WTC11 (cell line): ENCODE data around the gene ATP7A. TPM values are rescaled to one million over a fixed set of nuclear protein-coding genes. Genes with fewer than 3 reads are reported as not detected.

Experiments
- ATAC-seq: fragments of 200-7000 bp; cut with Tn5 transposase; 2 replicates; pipeline ENCODE4 v1.10.0; 2021; ENCODE audit warnings: mild to moderate bottlenecking, moderate library complexity
- CTCF ChIA-PET: fragments of 300-600 bp; sonication (Branson Sonifier 250); formaldehyde crosslinking; loops from one replicate; lab custom pipeline; 2021; ENCODE audit warnings: antibody characterized with exemption; lab: Charles Lee
- POLR2A ChIA-PET: fragments of 350-600 bp; sonication (Branson Sonifier 250); formaldehyde crosslinking; loops from one replicate; lab custom pipeline; 2021; ENCODE audit warnings: antibody characterized with exemption; lab: Charles Lee
- DNase-seq: peaks from one replicate; pipeline ENCODE4 v3.0.0; 2021; ENCODE audit warnings: low spot score
- H3K27ac Mint-ChIP-seq: 2 replicates; pipeline ENCODE4 v1.8.0; 2021; ENCODE audit warnings: mixed read lengths
- H3K27me3 Mint-ChIP-seq: 2 replicates; pipeline ENCODE4 v1.8.0; 2021; ENCODE audit warnings: low read depth, mild to moderate bottlenecking, moderate library complexity, mixed read lengths
- H3K36me3 Mint-ChIP-seq: 2 replicates; pipeline ENCODE4 v1.8.0; 2021; ENCODE audit warnings: mixed read lengths
- H3K4me1 Mint-ChIP-seq: 2 replicates; pipeline ENCODE4 v1.8.0; 2022; ENCODE audit warnings: mixed read lengths
- H3K4me3 Mint-ChIP-seq: 2 replicates; pipeline ENCODE4 v1.8.0; 2021; ENCODE audit warnings: mild to moderate bottlenecking, moderate library complexity, mixed read lengths
- H3K9me3 Mint-ChIP-seq: 2 replicates; pipeline ENCODE4 v1.8.0; 2021; ENCODE audit warnings: mixed read lengths
- ATF3 ChIP-seq: sonication (generic); formaldehyde crosslinking; conservative IDR thresholded peaks from 2 replicates; pipeline ENCODE4 v1.8.1; 2022; ENCODE audit warnings: mild to moderate bottlenecking, missing genetic modification reagents
- CREM ChIP-seq: sonication (generic); formaldehyde crosslinking; IDR thresholded peaks from 2 replicates; pipeline ENCODE4 v1.8.1; 2022; ENCODE audit warnings: mild to moderate bottlenecking, missing genetic modification reagents, moderate library complexity
- E2F1 ChIP-seq: sonication (generic); formaldehyde crosslinking; IDR thresholded peaks from 2 replicates; pipeline ENCODE4 v1.8.0; 2022; ENCODE audit warnings: mild to moderate bottlenecking, missing genetic modification reagents
- ERG ChIP-seq: fragments of 250-450 bp; sonication (Bioruptor Pico); IDR thresholded peaks from 2 replicates; pipeline ENCODE4 v1.8.0; 2021; ENCODE audit warnings: mild to moderate bottlenecking
- GABPB1 ChIP-seq: sonication (generic); formaldehyde crosslinking; IDR thresholded peaks from 2 replicates; pipeline ENCODE4 v1.8.1; 2023; ENCODE audit warnings: mild to moderate bottlenecking, missing genetic modification reagents
- GTF2I ChIP-seq: fragments of 250-450 bp; sonication (Bioruptor Pico); conservative IDR thresholded peaks from 2 replicates; pipeline ENCODE4 v1.4.0; 2021; ENCODE audit warnings: mild to moderate bottlenecking
- JAZF1 ChIP-seq: fragments of 250-450 bp; sonication (Bioruptor Pico); IDR thresholded peaks from 2 replicates; pipeline ENCODE4 v1.9.0; 2021; ENCODE audit warnings: moderate library complexity, mild to moderate bottlenecking, inconsistent platforms
- NR3C1 ChIP-seq: sonication (generic); formaldehyde crosslinking; conservative IDR thresholded peaks from 2 replicates; pipeline ENCODE4 v1.8.1; 2023; ENCODE audit warnings: low read depth, mild to moderate bottlenecking, missing genetic modification reagents
- PREB ChIP-seq: sonication (generic); formaldehyde crosslinking; IDR thresholded peaks from 2 replicates; pipeline ENCODE4 v1.8.1; 2022; ENCODE audit warnings: mild to moderate bottlenecking, missing genetic modification reagents, moderate library complexity, borderline replicate concordance
- RORB ChIP-seq: fragments of 250-450 bp; sonication (Bioruptor Pico); IDR thresholded peaks from 2 replicates; pipeline ENCODE4 v1.9.0; 2021; ENCODE audit warnings: mild to moderate bottlenecking
- ZBTB21 ChIP-seq: sonication (generic); formaldehyde crosslinking; IDR thresholded peaks from 2 replicates; pipeline ENCODE4 v1.8.1; 2023; ENCODE audit warnings: mild to moderate bottlenecking, missing genetic modification reagents, borderline replicate concordance
- ZBTB43 ChIP-seq: sonication (generic); formaldehyde crosslinking; IDR thresholded peaks from 2 replicates; pipeline ENCODE4 v1.8.1; 2023; ENCODE audit warnings: mild to moderate bottlenecking, missing genetic modification reagents
- ZNF121 ChIP-seq: sonication (generic); formaldehyde crosslinking; IDR thresholded peaks from 2 replicates; pipeline ENCODE4 v1.8.0; 2023; ENCODE audit warnings: missing genetic modification reagents
- ZNF416 ChIP-seq: fragments of 250-450 bp; sonication (Bioruptor Pico); IDR thresholded peaks from 2 replicates; pipeline ENCODE4 v1.9.0; 2021; ENCODE audit warnings: mild to moderate bottlenecking, inconsistent platforms
- ZNF423 ChIP-seq: fragments of 250-450 bp; sonication (Bioruptor Pico); IDR thresholded peaks from 2 replicates; pipeline ENCODE4 v2.1.2; 2022; ENCODE audit warnings: mild to moderate bottlenecking, moderate library complexity
- total RNA-seq: library from RNA; stranded (reverse); gene quantifications from 3 replicates; pipeline ENCODE4 v1.2.3, GENCODE V29; 2021
- TF ChIP-seq, protein P1 (sequence below): sonication (generic); formaldehyde crosslinking; IDR thresholded peaks from 2 replicates; pipeline ENCODE4 v1.8.1; 2023; ENCODE audit warnings: mild to moderate bottlenecking, moderate library complexity, missing genetic modification reagents
- TF ChIP-seq, protein P2 (sequence below): fragments of 200-600 bp; IDR thresholded peaks from 2 replicates; pipeline ENCODE4 v1.8.0; 2022; ENCODE audit warnings: antibody characterized with exemption
- TF ChIP-seq, protein P3 (sequence below): sonication (generic); formaldehyde crosslinking; IDR thresholded peaks from 2 replicates; pipeline ENCODE4 v1.8.0; 2023; ENCODE audit warnings: missing genetic modification reagents, mild to moderate bottlenecking, borderline replicate concordance
- TF ChIP-seq, protein P4 (sequence below): fragments of 250-450 bp; sonication (Bioruptor Pico); IDR thresholded peaks from 2 replicates; pipeline ENCODE4 v2.1.2; 2022; ENCODE audit warnings: mild to moderate bottlenecking, moderate library complexity

ATP7A gene
- total RNA-seq, 1 experiment from 2014 or later: 2.8 TPM

- no peak for TF ChIP-seq ERG
Measured at GRCh38 chrX:78092296-78092695, 181.8 kb downstream of the ATP7A start (continued).

GRCh38 chrX:78098108-78098507, 187.6 kb downstream of the ATP7A start:
- no peaks in the 10 kb centered on the region for H3K9me3 Mint-ChIP-seq
- H3K4me1 Mint-ChIP-seq: peaks cover 12% of the 10 kb centered on the region
- H3K4me3 Mint-ChIP-seq: no peak overlapping the region
- TF ChIP-seq, protein P1, sequence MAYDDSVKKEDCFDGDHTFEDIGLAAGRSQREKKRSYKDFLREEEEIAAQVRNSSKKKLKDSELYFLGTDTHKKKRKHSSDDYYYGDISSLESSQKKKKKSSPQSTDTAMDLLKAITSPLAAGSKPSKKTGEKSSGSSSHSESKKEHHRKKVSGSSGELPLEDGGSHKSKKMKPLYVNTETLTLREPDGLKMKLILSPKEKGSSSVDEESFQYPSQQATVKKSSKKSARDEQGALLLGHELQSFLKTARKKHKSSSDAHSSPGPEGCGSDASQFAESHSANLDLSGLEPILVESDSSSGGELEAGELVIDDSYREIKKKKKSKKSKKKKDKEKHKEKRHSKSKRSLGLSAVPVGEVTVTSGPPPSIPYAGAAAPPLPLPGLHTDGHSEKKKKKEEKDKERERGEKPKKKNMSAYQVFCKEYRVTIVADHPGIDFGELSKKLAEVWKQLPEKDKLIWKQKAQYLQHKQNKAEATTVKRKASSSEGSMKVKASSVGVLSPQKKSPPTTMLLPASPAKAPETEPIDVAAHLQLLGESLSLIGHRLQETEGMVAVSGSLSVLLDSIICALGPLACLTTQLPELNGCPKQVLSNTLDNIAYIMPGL (CRISPR knock-in tag): no peak
- TF ChIP-seq ZBTB43 (CRISPR knock-in tag) (no peak), GABPB1 (CRISPR knock-in tag) (no peak), RORB (no peak), GTF2I (CRISPR knock-in tag) (no peak), ATF3 (CRISPR knock-in tag) (no peak), E2F1 (no peak), CREM (no peak), ZBTB21 (CRISPR knock-in tag) (no peak), PREB (CRISPR knock-in tag) (no peak), JAZF1 (CRISPR knock-in tag) (no peak), ZNF416 (CRISPR knock-in tag) (no peak), ZNF423 (CRISPR knock-in tag) (no peak), NR3C1 (CRISPR knock-in tag) (no peak), ZNF121 (CRISPR knock-in tag) (no peak)
- TF ChIP-seq, protein P2, sequence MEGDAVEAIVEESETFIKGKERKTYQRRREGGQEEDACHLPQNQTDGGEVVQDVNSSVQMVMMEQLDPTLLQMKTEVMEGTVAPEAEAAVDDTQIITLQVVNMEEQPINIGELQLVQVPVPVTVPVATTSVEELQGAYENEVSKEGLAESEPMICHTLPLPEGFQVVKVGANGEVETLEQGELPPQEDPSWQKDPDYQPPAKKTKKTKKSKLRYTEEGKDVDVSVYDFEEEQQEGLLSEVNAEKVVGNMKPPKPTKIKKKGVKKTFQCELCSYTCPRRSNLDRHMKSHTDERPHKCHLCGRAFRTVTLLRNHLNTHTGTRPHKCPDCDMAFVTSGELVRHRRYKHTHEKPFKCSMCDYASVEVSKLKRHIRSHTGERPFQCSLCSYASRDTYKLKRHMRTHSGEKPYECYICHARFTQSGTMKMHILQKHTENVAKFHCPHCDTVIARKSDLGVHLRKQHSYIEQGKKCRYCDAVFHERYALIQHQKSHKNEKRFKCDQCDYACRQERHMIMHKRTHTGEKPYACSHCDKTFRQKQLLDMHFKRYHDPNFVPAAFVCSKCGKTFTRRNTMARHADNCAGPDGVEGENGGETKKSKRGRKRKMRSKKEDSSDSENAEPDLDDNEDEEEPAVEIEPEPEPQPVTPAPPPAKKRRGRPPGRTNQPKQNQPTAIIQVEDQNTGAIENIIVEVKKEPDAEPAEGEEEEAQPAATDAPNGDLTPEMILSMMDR: no peak
- TF ChIP-seq, protein P3, sequence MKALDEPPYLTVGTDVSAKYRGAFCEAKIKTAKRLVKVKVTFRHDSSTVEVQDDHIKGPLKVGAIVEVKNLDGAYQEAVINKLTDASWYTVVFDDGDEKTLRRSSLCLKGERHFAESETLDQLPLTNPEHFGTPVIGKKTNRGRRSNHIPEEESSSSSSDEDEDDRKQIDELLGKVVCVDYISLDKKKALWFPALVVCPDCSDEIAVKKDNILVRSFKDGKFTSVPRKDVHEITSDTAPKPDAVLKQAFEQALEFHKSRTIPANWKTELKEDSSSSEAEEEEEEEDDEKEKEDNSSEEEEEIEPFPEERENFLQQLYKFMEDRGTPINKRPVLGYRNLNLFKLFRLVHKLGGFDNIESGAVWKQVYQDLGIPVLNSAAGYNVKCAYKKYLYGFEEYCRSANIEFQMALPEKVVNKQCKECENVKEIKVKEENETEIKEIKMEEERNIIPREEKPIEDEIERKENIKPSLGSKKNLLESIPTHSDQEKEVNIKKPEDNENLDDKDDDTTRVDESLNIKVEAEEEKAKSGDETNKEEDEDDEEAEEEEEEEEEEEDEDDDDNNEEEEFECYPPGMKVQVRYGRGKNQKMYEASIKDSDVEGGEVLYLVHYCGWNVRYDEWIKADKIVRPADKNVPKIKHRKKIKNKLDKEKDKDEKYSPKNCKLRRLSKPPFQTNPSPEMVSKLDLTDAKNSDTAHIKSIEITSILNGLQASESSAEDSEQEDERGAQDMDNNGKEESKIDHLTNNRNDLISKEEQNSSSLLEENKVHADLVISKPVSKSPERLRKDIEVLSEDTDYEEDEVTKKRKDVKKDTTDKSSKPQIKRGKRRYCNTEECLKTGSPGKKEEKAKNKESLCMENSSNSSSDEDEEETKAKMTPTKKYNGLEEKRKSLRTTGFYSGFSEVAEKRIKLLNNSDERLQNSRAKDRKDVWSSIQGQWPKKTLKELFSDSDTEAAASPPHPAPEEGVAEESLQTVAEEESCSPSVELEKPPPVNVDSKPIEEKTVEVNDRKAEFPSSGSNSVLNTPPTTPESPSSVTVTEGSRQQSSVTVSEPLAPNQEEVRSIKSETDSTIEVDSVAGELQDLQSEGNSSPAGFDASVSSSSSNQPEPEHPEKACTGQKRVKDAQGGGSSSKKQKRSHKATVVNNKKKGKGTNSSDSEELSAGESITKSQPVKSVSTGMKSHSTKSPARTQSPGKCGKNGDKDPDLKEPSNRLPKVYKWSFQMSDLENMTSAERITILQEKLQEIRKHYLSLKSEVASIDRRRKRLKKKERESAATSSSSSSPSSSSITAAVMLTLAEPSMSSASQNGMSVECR (CRISPR knock-in tag): no peak
- TF ChIP-seq, protein P4, sequence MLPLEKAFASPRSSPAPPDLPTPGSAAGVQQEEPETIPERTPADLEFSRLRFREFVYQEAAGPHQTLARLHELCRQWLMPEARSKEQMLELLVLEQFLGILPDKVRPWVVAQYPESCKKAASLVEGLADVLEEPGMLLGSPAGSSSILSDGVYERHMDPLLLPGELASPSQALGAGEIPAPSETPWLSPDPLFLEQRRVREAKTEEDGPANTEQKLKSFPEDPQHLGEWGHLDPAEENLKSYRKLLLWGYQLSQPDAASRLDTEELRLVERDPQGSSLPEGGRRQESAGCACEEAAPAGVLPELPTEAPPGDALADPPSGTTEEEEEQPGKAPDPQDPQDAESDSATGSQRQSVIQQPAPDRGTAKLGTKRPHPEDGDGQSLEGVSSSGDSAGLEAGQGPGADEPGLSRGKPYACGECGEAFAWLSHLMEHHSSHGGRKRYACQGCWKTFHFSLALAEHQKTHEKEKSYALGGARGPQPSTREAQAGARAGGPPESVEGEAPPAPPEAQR (CRISPR knock-in tag): no peak
- ChIA-PET POLR2A (no interaction called here), CTCF (no interaction called here)
- H3K36me3 Mint-ChIP-seq: no peaks in the 10 kb centered on the region
- DNase-seq (no peak), ATAC-seq (no peak)
- H3K27me3 Mint-ChIP-seq: 0 out of 2 replicates have a peak, but pooled peaks cover 4% of the 10 kb centered on the region
- H3K27ac Mint-ChIP-seq: no peak overlapping the region
